Measurements from ENCODE around the gene DCDC2C. TPM values are rescaled to one million over a fixed set of nuclear protein-coding genes. Genes with fewer than 3 reads are reported as not detected.

The DCDC2C gene
- total RNA-seq, 2 experiments from 2014 or later, result not detected

- Mint-ChIP-seq H3K9me3 (no peaks in the 10 kb centered on the region), H3K27me3 (ENCODE audit: low read depth) (no peaks in the 10 kb centered on the region), H3K27ac (no peak overlapping the region), H3K4me1 (ENCODE audit: low read depth) (no peaks in the 10 kb centered on the region), H3K36me3 (ENCODE audit: low read depth) (no peaks in the 10 kb centered on the region), H3K4me3 (no peak overlapping the region)
- intact Hi-C loops (cut with micrococcal nuclease), result no loop called here
- CTCF ChIA-PET, result no interaction called here
- DNase-seq, result no peak
These were observed 169.1 kb downstream of the DCDC2C start for GRCh38 chr2:3872451-3872850.

DNA sequence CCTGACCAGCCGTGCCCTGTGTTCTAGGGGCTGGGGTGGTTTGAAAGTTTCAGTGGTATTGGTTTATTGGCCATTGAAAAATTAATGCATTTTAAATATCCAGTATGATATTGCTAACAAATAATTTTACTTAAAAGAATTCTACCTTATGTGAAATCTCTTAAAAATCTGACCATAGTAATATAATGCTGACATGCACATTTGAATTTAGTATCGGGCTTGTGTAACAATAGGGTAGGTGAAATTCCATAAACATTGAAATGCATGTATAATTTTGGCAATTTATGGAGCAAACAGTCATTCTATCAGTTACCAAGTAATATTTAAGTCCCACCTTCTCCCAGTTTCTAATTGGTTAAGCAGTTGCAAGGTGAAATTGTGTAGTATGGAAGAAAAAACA lies 170.5 kb downstream of the DCDC2C start:
- Mint-ChIP-seq H3K4me3 (no peak overlapping the region), H3K36me3 (ENCODE audit: low read depth) (no peaks in the 10 kb centered on the region), H3K9me3 (no peaks in the 10 kb centered on the region), H3K27me3 (ENCODE audit: low read depth) (no peaks in the 10 kb centered on the region), H3K4me1 (ENCODE audit: low read depth) (no peaks in the 10 kb centered on the region), H3K27ac (no peak overlapping the region)
- intact Hi-C loops (cut with micrococcal nuclease), result no loop called here
- no peak for DNase-seq
- CTCF ChIA-PET, result no interaction called here

GRCh38 chr2:3876221-3876620 lies 172.8 kb downstream of the DCDC2C start:
- DNase-seq, result no peak
- Mint-ChIP-seq H3K27me3 (ENCODE audit: low read depth) (no peaks in the 10 kb centered on the region), H3K4me3 (no peak overlapping the region), H3K4me1 (ENCODE audit: low read depth) (no peaks in the 10 kb centered on the region), H3K9me3 (no peaks in the 10 kb centered on the region), H3K36me3 (ENCODE audit: low read depth) (no peaks in the 10 kb centered on the region), H3K27ac (no peak overlapping the region)
- CTCF ChIA-PET, result no interaction called here
- intact Hi-C loops (cut with micrococcal nuclease), result no loop called here

- Mint-ChIP-seq H3K4me1 (ENCODE audit: low read depth) (no peaks in the 10 kb centered on the region), H3K9me3 (no peaks in the 10 kb centered on the region), H3K4me3 (no peak overlapping the region), H3K27ac (no peak overlapping the region), H3K36me3 (ENCODE audit: low read depth) (no peaks in the 10 kb centered on the region), H3K27me3 (ENCODE audit: low read depth) (no peaks in the 10 kb centered on the region)
- intact Hi-C loops (cut with micrococcal nuclease), result no loop called here
- DNase-seq, result no peak
- CTCF ChIA-PET, result interaction anchor here (0.6 kb wide), 1 partner anchor 475 kb away, joined by 3 read pairs; no protein-coding TSS in a partner anchor
These were observed 173.3 kb downstream of the DCDC2C start for GRCh38 chr2:3876685-3877084.

GRCh38 chr2:3885629-3886628 lies 182.6 kb downstream of the DCDC2C start:
- CTCF ChIA-PET, result interaction anchor here (0.8 kb wide), 1 partner anchor 8 kb away, joined by 3 read pairs; no protein-coding TSS in a partner anchor
- Mint-ChIP-seq H3K4me3 (no peak overlapping the region), H3K27me3 (ENCODE audit: low read depth) (no peaks in the 10 kb centered on the region), H3K27ac (no peak overlapping the region), H3K4me1 (ENCODE audit: low read depth) (no peaks in the 10 kb centered on the region), H3K9me3 (peaks cover 6% of the 10 kb centered on the region), H3K36me3 (ENCODE audit: low read depth) (no peaks in the 10 kb centered on the region)
- no peak for DNase-seq
- intact Hi-C loops (cut with micrococcal nuclease), result no loop called here

DNA sequence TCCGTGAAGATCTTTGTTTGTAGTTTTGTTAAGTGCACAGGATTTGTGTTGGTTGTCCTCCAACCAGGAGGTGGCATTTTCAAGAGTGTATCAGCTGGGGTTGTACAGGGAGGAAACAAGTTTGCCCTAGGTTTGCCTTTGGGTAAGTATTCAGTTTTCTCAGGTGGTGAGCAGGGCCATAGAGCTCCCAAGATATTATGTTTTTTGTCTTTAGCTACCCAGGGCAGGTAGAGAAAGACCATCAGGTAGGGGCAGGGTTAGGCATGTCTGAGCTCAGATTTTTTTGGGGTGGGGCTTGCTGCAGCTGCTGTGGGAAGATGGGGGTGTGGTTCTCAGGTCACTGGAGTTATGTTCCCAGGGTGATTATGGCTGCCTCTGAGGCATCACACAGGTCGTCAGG lies 191.6 kb downstream of the DCDC2C start:
- Mint-ChIP-seq H3K4me3 (no peak overlapping the region), H3K27ac (no peak overlapping the region), H3K36me3 (ENCODE audit: low read depth) (no peaks in the 10 kb centered on the region), H3K9me3 (peaks cover 5% of the 10 kb centered on the region), H3K27me3 (ENCODE audit: low read depth) (no peaks in the 10 kb centered on the region), H3K4me1 (ENCODE audit: low read depth) (no peaks in the 10 kb centered on the region)
- CTCF ChIA-PET, result no interaction called here
- intact Hi-C loops (cut with micrococcal nuclease), result no loop called here
- no peak for DNase-seq

Other genes with a start within 250 kb of the DCDC2C start
- gene ADI1, start 184.0 kb upstream of the DCDC2C start, total RNA-seq, result 10 to 100 TPM; 45.6 to 49.8 TPM
- 10 to 100 TPM; 23.0 to 24.0 TPM for gene RNASEH1, start 145.2 kb upstream of the DCDC2C start, total RNA-seq
- gene RPS7, start 128.3 kb upstream of the DCDC2C start, total RNA-seq, result 1,000 to 10,000 TPM; 1,982 to 2,051 TPM
- gene COLEC11, start 108.5 kb upstream of the DCDC2C start, total RNA-seq, result under 1 TPM in 1 of 2 experiments, not detected in 1; 0.15 TPM
- not detected for gene ALLC, start 45.4 kb upstream of the DCDC2C start, total RNA-seq

Data from activated naive CD4-positive, alpha-beta T cell treated with anti-CD3 and anti-CD28 coated beads for 36 hours (primary cell).